ENCODE results near the gene ACTRT2. TPM values are rescaled to one million over a fixed set of nuclear protein-coding genes. Genes with fewer than 3 reads are reported as not detected.

The ACTRT2 gene
- total RNA-seq, 1 donor from 2014 or later, result not detected

DNA sequence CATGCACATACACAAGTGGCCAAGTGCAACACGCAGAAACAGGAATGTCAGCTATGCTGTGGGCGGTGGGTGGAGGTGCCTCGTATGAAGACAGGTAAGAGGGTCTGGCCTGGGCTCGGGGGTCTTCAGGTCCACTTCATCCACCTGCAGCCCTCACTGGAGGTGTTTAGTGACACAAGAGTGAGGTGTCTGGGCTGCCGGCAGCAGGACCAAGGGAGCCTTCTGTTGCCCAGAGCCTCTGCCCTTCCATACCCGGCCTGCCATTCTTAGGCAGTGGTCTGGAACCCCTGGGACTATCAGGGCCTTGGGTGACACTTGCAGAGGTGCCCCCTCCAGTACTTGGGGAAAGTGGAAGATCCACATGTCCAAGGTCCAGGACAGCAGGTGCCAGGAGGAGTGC lies 21.7 kb upstream of the ACTRT2 start:
- Mint-ChIP-seq H3K27ac (ENCODE audit: unreplicated experiment) (no peak overlapping the region), H3K4me3 (ENCODE audit: unreplicated experiment) (no peak overlapping the region), H3K36me3 (ENCODE audit: unreplicated experiment) (no peaks in the 10 kb centered on the region), H3K4me1 (ENCODE audit: low read depth, unreplicated experiment) (no peaks in the 10 kb centered on the region), H3K9me3 (ENCODE audit: unreplicated experiment) (no peaks in the 10 kb centered on the region), H3K27me3 (ENCODE audit: unreplicated experiment) (peaks cover 4% of the 10 kb centered on the region)
- TF ChIP-seq, protein P1, sequence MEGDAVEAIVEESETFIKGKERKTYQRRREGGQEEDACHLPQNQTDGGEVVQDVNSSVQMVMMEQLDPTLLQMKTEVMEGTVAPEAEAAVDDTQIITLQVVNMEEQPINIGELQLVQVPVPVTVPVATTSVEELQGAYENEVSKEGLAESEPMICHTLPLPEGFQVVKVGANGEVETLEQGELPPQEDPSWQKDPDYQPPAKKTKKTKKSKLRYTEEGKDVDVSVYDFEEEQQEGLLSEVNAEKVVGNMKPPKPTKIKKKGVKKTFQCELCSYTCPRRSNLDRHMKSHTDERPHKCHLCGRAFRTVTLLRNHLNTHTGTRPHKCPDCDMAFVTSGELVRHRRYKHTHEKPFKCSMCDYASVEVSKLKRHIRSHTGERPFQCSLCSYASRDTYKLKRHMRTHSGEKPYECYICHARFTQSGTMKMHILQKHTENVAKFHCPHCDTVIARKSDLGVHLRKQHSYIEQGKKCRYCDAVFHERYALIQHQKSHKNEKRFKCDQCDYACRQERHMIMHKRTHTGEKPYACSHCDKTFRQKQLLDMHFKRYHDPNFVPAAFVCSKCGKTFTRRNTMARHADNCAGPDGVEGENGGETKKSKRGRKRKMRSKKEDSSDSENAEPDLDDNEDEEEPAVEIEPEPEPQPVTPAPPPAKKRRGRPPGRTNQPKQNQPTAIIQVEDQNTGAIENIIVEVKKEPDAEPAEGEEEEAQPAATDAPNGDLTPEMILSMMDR (IDR thresholded peaks at IDR 0.05; ENCODE audit: partially characterized antibody, unreplicated experiment), result no peak
- DNase-seq, result no peak

DNA sequence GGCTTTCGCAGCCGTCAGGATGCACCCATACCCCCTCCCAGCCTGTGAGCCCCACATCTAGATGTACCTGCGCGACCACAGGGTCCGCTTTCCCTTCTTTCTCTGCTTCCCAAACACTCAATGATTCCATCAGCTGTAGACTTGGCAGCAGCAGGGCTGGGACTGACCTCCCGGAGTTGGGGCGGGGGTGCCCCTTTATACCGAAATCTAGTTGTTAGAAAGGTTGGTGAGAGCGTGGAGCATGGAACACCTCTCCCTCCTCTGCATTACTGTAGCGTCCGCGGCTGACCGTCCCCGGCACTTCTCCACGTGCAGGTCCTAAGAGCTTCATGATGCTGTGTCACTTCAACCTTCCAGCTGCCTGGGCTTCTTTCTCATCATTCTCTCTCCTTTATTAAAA lies 21.1 kb upstream of the ACTRT2 start:
- H3K4me3 Mint-ChIP-seq (ENCODE audit: unreplicated experiment), result no peak overlapping the region
- no peaks in the 10 kb centered on the region for H3K4me1 Mint-ChIP-seq (ENCODE audit: low read depth, unreplicated experiment)
- H3K36me3 Mint-ChIP-seq (ENCODE audit: unreplicated experiment), result no peaks in the 10 kb centered on the region
- no peak for DNase-seq
- TF ChIP-seq, protein P1 (IDR thresholded peaks at IDR 0.05; ENCODE audit: partially characterized antibody, unreplicated experiment), result no peak
- H3K27me3 Mint-ChIP-seq (ENCODE audit: unreplicated experiment), result peaks cover 4% of the 10 kb centered on the region
- no peak overlapping the region for H3K27ac Mint-ChIP-seq (ENCODE audit: unreplicated experiment)
- peaks cover 1% of the 10 kb centered on the region for H3K9me3 Mint-ChIP-seq (ENCODE audit: unreplicated experiment)

DNA sequence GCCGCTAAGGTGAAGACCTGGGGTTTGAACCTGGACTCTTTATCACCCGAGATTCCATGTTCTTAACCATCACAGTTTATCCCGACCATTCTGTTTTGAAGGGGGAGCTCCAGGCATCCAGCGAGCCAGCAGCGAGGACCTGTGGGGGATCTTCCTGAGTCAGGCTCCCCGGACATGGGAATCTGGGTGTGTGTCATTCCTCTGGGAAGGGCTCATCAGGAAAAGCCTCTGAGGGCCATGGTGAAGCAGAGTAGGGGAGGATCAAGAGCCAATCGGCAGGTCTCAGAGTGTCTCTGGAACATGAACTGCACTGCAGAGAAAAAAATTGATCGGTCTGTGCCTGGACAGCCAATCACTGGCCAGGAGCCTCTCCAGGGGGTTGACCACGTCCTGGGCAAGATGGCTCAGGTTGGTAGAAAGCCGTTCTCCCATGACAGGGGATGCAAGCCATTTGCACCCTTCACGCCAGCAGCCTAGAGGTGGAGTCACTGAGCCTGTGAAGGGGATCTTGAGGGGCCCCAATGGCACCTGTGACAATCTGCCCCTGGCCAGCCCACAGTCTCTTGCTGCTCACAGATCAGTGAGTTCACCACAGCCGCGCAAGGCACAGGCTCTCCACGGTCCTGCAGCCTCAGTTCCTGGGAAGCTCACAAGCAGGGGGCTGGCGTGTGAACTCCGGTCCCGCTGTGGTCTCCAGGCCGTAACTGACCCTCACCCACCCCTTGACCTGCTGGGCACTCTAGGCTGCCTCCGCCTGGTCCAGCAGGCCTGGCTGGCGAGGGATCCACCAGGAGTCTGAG lies 20.4 kb upstream of the ACTRT2 start:
- no peaks in the 10 kb centered on the region for H3K4me1 Mint-ChIP-seq (ENCODE audit: low read depth, unreplicated experiment)

DNA sequence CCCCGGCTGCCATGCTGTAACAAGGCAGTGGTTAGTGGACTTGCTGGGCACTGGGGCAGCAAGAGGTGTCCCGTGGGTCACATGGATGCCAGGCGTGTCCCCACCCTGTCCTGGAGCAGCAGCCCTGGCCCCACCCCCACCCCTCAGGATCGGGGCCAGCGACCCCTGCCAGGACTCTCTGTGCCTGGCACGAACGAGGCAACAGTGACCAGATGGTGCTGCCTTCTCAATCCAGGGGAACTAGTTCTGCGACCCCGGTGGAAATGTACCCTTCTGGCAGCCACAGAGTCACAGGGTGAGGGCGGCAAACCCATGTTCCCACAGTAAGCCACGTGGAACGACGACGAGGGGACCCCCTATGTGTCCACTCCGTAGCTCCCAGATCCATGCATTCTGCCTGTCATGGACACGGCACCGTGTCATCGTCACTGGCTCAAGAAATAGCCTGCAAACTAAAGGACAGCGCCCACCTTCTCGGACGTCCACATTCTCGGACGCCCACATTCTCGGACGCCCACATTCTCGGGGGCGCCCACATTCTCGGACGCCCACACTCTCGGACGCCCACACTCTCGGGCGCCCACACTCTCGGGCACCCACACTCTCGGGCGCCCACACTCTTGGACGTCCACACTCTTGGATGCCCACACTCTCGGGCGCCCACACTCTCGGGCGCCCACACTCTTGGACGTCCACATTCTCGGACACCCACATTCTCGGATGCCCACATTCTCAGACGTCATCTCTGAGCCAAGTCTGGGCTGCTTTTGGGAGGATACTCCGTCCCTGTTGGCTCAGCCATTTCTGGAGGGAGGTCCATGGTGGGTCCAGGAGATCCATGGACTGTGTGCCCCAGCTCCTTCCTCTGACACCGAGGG lies 19.6 kb upstream of the ACTRT2 start:
- Mint-ChIP-seq H3K4me1 (ENCODE audit: low read depth, unreplicated experiment) (no peaks in the 10 kb centered on the region), H3K9me3 (ENCODE audit: unreplicated experiment) (peaks cover 8% of the 10 kb centered on the region), H3K27me3 (ENCODE audit: unreplicated experiment) (peaks cover 4% of the 10 kb centered on the region), H3K4me3 (ENCODE audit: unreplicated experiment) (no peak overlapping the region), H3K27ac (ENCODE audit: unreplicated experiment) (no peak overlapping the region), H3K36me3 (ENCODE audit: unreplicated experiment) (peaks cover 2% of the 10 kb centered on the region)
- DNase-seq, result no peak
- TF ChIP-seq, protein P1 (IDR thresholded peaks at IDR 0.05; ENCODE audit: partially characterized antibody, unreplicated experiment), result no peak

More for the DNA sequence above, 20.4 kb upstream of the ACTRT2 start:
- Mint-ChIP-seq H3K36me3 (ENCODE audit: unreplicated experiment) (no peaks in the 10 kb centered on the region), H3K27ac (ENCODE audit: unreplicated experiment) (no peak overlapping the region), H3K4me3 (ENCODE audit: unreplicated experiment) (no peak overlapping the region), H3K9me3 (ENCODE audit: unreplicated experiment) (peaks cover 4% of the 10 kb centered on the region), H3K27me3 (ENCODE audit: unreplicated experiment) (peaks cover 4% of the 10 kb centered on the region)
- no peak for DNase-seq
- TF ChIP-seq, protein P1 (IDR thresholded peaks at IDR 0.05; ENCODE audit: partially characterized antibody, unreplicated experiment), result no peak

Data from glutamatergic neuron (in vitro differentiated cells).